DND-41 (cell line): ENCODE measurements around the gene ASPRV1.

Experiments
- ATAC-seq: fragments of 200-7000 bp; cut with Tn5 transposase; 3 replicates; pipeline ENCODE4 v1.9.1; 2021; ENCODE audit warnings: low read depth; ENCODE audit not compliant: insufficient read depth
- DNase-seq: peaks from one replicate; pipeline ENCODE4 v3.0.0-alpha.2; 2020
- H2AFZ ChIP-seq: 2 replicates; pipeline ENCODE4 v1.6.0; 2012; ENCODE audit warnings: low read depth, low read length
- H3K27ac ChIP-seq: 2 replicates; pipeline ENCODE4 v1.5.1; 2012; ENCODE audit warnings: low read length, inconsistent platforms
- H3K27me3 ChIP-seq: fragments of 200-600 bp; sonication (generic); 2 replicates; pipeline ENCODE4 v1.6.0; 2012; ENCODE audit warnings: low read length, mild to moderate bottlenecking, inconsistent platforms; ENCODE audit not compliant: insufficient read depth, poor library complexity
- H3K36me3 ChIP-seq: 2 replicates; pipeline ENCODE4 v1.5.1; 2012; ENCODE audit warnings: low read length, inconsistent platforms; ENCODE audit not compliant: insufficient read depth
- H3K4me1 ChIP-seq: 2 replicates; pipeline ENCODE4 v1.5.1; 2012; ENCODE audit warnings: mild to moderate bottlenecking, low read length; ENCODE audit not compliant: insufficient read depth
- H3K4me2 ChIP-seq: 2 replicates; pipeline ENCODE4 v1.6.0; 2012; ENCODE audit warnings: mild to moderate bottlenecking, moderate library complexity, low read length, inconsistent platforms; ENCODE audit not compliant: insufficient read depth
- H3K4me3 ChIP-seq, 2 experiments: fragments of 200-600 bp in 1 of 2; shearing (Covaris generic) in 1 of 2; 2 replicates each; pipeline ENCODE4 v1.5.1; 2012 to 2016; ENCODE audit warnings: inconsistent platforms in 2 of 2, low read length in 2 of 2, mild to moderate bottlenecking in 2 of 2, low read depth in 1 of 2, moderate library complexity in 1 of 2
- H3K79me2 ChIP-seq: 2 replicates; pipeline ENCODE4 v1.6.0; 2012; ENCODE audit warnings: low read length, inconsistent platforms; ENCODE audit not compliant: insufficient read depth
- H3K9ac ChIP-seq: 2 replicates; pipeline ENCODE4 v1.6.0; 2012; ENCODE audit warnings: low read depth, mild to moderate bottlenecking, inconsistent platforms, low read length, moderate library complexity
- H3K9me3 ChIP-seq: 2 replicates; pipeline ENCODE4 v1.5.1; 2012; ENCODE audit warnings: low read length, moderate library complexity, mild to moderate bottlenecking, inconsistent platforms; ENCODE audit not compliant: insufficient read depth, severe bottlenecking
- H4K20me1 ChIP-seq: 2 replicates; pipeline ENCODE4 v1.6.0; 2012; ENCODE audit warnings: low read length; ENCODE audit not compliant: insufficient read depth
- CTCF ChIP-seq: IDR thresholded peaks from 2 replicates; pipeline ENCODE4 v1.5.1; 2012; ENCODE audit warnings: borderline replicate concordance, low read length, moderate library complexity, mild to moderate bottlenecking; ENCODE audit not compliant: poor library complexity, severe bottlenecking; ENCODE audit errors: extremely low read depth
- EZH2 ChIP-seq: IDR thresholded peaks from 3 replicates; pipeline ENCODE4 v1.6.1; 2012; ENCODE audit warnings: borderline replicate concordance, low read depth, mild to moderate bottlenecking, moderate library complexity, low read length, inconsistent platforms; ENCODE audit not compliant: severe bottlenecking

The ASPRV1 gene

GRCh38 chr2:69931832-69932595 is 29.4 kb downstream of the ASPRV1 start:
- H3K4me2 ChIP-seq, result no peak overlapping the region
- H3K9ac ChIP-seq, result no peak overlapping the region
- H3K27ac ChIP-seq, result no peak overlapping the region; the same call in 1 of the 2 replicates
- ATAC-seq (peak; percentile 24; the same call in 1 of the 3 replicates), DNase-seq (no peak)
- H3K27me3 ChIP-seq, result no peaks in the 10 kb centered on the region
- H3K36me3 ChIP-seq, result peaks cover 46% of the 10 kb centered on the region
- H3K79me2 ChIP-seq, result no peaks in the 10 kb centered on the region
- H4K20me1 ChIP-seq, result no peaks in the 10 kb centered on the region
- no peaks in the 10 kb centered on the region; the same call in 1 of the 2 replicates for H3K4me1 ChIP-seq
- no peak overlapping the region for H3K4me3 ChIP-seq
- TF ChIP-seq CTCF, result no peak
- TF ChIP-seq EZH2, result no peak
- H2AFZ ChIP-seq, result no peak overlapping the region
- H3K9me3 ChIP-seq, result no peaks in the 10 kb centered on the region

- H3K4me1 ChIP-seq, result no peaks in the 10 kb centered on the region; the same call in 1 of the 2 replicates
- no peak overlapping the region for H2AFZ ChIP-seq
- peaks cover 4% of the 10 kb centered on the region; the same call in 1 of the 2 replicates for H3K79me2 ChIP-seq
- no peaks in the 10 kb centered on the region for H3K9me3 ChIP-seq
- H3K4me2 ChIP-seq, result no peak overlapping the region
- H3K4me3 ChIP-seq, result no peak overlapping the region
- DNase-seq (no peak), ATAC-seq (no peak)
- H4K20me1 ChIP-seq, result no peaks in the 10 kb centered on the region
- no peak overlapping the region for H3K9ac ChIP-seq
- H3K36me3 ChIP-seq, result peaks cover 38% of the 10 kb centered on the region
- TF ChIP-seq CTCF (no peak), EZH2 (no peak)
- no peak overlapping the region for H3K27ac ChIP-seq
- no peaks in the 10 kb centered on the region for H3K27me3 ChIP-seq
Measured at GRCh38 chr2:69926849-69927515, 34.4 kb downstream of the ASPRV1 start.

DNA sequence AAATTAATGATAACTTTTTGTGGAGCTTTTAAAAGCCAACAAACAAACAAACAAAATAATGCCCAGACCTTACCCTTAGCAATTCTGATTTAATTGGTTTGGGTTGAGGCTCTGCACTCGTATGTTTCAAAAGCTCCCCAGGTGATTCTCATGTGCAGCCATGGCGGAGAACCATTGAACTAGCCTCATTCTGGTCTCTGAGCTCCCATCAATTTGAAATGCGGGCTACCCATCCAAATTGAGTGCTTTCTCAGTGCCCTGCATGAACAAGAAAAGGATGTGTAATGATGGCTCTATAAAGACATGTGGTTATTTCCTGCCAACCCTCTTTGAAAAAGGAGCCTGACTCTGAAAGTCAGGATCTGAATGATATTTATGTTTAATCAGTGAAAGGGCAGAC is 38.3 kb downstream of the ASPRV1 start:
- H3K4me3 ChIP-seq, result no peak overlapping the region
- no peak for ATAC-seq
- H3K9me3 ChIP-seq, result no peaks in the 10 kb centered on the region
- H3K27ac ChIP-seq, result no peak overlapping the region
- peaks cover 48% of the 10 kb centered on the region for H3K36me3 ChIP-seq
- H3K9ac ChIP-seq, result no peak overlapping the region
- H2AFZ ChIP-seq, result no peak overlapping the region
- H3K4me1 ChIP-seq, result peaks cover under 1% of the 10 kb centered on the region; the same call in 1 of the 2 replicates
- H3K79me2 ChIP-seq, result peaks cover 5% of the 10 kb centered on the region; the same call in 1 of the 2 replicates
- H3K27me3 ChIP-seq, result no peaks in the 10 kb centered on the region
- DNase-seq, result no peak
- H3K4me2 ChIP-seq, result no peak overlapping the region
- no peaks in the 10 kb centered on the region for H4K20me1 ChIP-seq
- no peak for TF ChIP-seq CTCF
- no peak for TF ChIP-seq EZH2
